Stimulated activated CD8-positive, alpha-beta memory T cell treated with anti-CD3 and anti-CD28 coated beads, Interleukin-15, amount 100 ng/mL, for 24 hours (primary cell): Measurements from ENCODE around the gene EPB41L2.

Experiments
- DNase-seq: peaks from one replicate; pipeline ENCODE4 v3.0.0-alpha.2; 2020; ENCODE audit warnings: low read depth

EPB41L2 gene

GRCh38 chr6:130796313-130796905, 266.6 kb downstream of the EPB41L2 start:
- DNase-seq = no peak

GRCh38 chr6:130794738-130795137, 268.3 kb downstream of the EPB41L2 start:
- DNase-seq = no peak

- DNase-seq = no peak
Observed at GRCh38 chr6:130794010-130794697, 268.9 kb downstream of the EPB41L2 start.
